ENCODE data around the gene TMEM200C.

Gene TMEM200C

GRCh38 chr18:5868218-5868854 lies 27.0 kb downstream of the TMEM200C start:
- no peak for TF ChIP-seq TAF1 (IDR thresholded peaks at IDR 0.05; ENCODE audit: borderline replicate concordance, insufficient read depth, low read length)
- peak; percentile 86 to 99 for TF ChIP-seq REST (IDR thresholded peaks at IDR 0.05; ENCODE audit: insufficient read depth in 1 of 2, low read depth in 2 of 2, low read length in 2 of 2)
- TF ChIP-seq SIN3A (IDR thresholded peaks at IDR 0.05; ENCODE audit: borderline replicate concordance, insufficient read depth, low read length) = peak; percentile 85; the same call in 1 of the 2 replicates

GRCh38 chr18:5865521-5865920 lies 29.8 kb downstream of the TMEM200C start:
- TF ChIP-seq POLR2AphosphoS5 (IDR thresholded peaks at IDR 0.05; ENCODE audit: low read depth, low read length) (no peak), FOXP2 (optimal IDR thresholded peaks at IDR 0.05; ENCODE audit: borderline replicate concordance, extremely low read depth, extremely low read length, insufficient read depth) (no peak)

- TF ChIP-seq TAF1 (IDR thresholded peaks at IDR 0.05; ENCODE audit: borderline replicate concordance, insufficient read depth, low read length) (no peak), POLR2AphosphoS5 (IDR thresholded peaks at IDR 0.05; ENCODE audit: low read depth, low read length) (no peak), REST (IDR thresholded peaks at IDR 0.05; ENCODE audit: insufficient read depth in 1 of 2, low read depth in 2 of 2, low read length in 2 of 2) (no peak), SIN3A (IDR thresholded peaks at IDR 0.05; ENCODE audit: borderline replicate concordance, insufficient read depth, low read length) (no peak), FOXP2 (optimal IDR thresholded peaks at IDR 0.05; ENCODE audit: borderline replicate concordance, extremely low read depth, extremely low read length, insufficient read depth) (no peak)
These were observed 38.1 kb downstream of the TMEM200C start for GRCh38 chr18:5857180-5857579.

- TF ChIP-seq TAF1 (IDR thresholded peaks at IDR 0.05; ENCODE audit: borderline replicate concordance, insufficient read depth, low read length) = no peak
- no peak for TF ChIP-seq REST (IDR thresholded peaks at IDR 0.05; ENCODE audit: insufficient read depth in 1 of 2, low read depth in 2 of 2, low read length in 2 of 2)
- no peak for TF ChIP-seq SIN3A (IDR thresholded peaks at IDR 0.05; ENCODE audit: borderline replicate concordance, insufficient read depth, low read length)
- no peak for TF ChIP-seq FOXP2 (optimal IDR thresholded peaks at IDR 0.05; ENCODE audit: borderline replicate concordance, extremely low read depth, extremely low read length, insufficient read depth)
- TF ChIP-seq POLR2AphosphoS5 (IDR thresholded peaks at IDR 0.05; ENCODE audit: low read depth, low read length) = no peak
These were observed 42.1 kb downstream of the TMEM200C start for GRCh38 chr18:5853253-5853652.

GRCh38 chr18:5851998-5852397 lies 43.3 kb downstream of the TMEM200C start:
- TF ChIP-seq POLR2AphosphoS5 (IDR thresholded peaks at IDR 0.05; ENCODE audit: low read depth, low read length) = no peak
- no peak for TF ChIP-seq FOXP2 (optimal IDR thresholded peaks at IDR 0.05; ENCODE audit: borderline replicate concordance, extremely low read depth, extremely low read length, insufficient read depth)
- TF ChIP-seq SIN3A (IDR thresholded peaks at IDR 0.05; ENCODE audit: borderline replicate concordance, insufficient read depth, low read length) = no peak
- TF ChIP-seq REST (IDR thresholded peaks at IDR 0.05; ENCODE audit: insufficient read depth in 1 of 2, low read depth in 2 of 2, low read length in 2 of 2) = no peak
- no peak for TF ChIP-seq TAF1 (IDR thresholded peaks at IDR 0.05; ENCODE audit: borderline replicate concordance, insufficient read depth, low read length)

All from PFSK-1 (cell line).